Dermis microvascular lymphatic vessel endothelial cell (primary cell): Measurements from ENCODE around the gene C1orf141. TPM values are rescaled to one million over a fixed set of nuclear protein-coding genes. Genes with fewer than 3 reads are reported as not detected.
"Not testable (repeated sequence)": the region's sequence is repeated elsewhere in the genome, so short reads cannot be mapped to it uniquely, and the experiment has no call there.

Experiments used
- DNase-seq, 2 donors: peaks; one replicate each; pipeline versions ENCODE4 v3.0.0 to v3.0.0-alpha.2; 2010; ENCODE audit warnings: low read depth in 2 of 2
- total RNA-seq: library from RNA; depleted of rRNA; stranded (reverse); fragments of >200 nt; gene quantifications from 2 replicates; pipeline ENCODE4 v1.2.1, GENCODE V29; 2014

C1orf141 gene
- total RNA-seq = not detected in 2 replicates

DNA sequence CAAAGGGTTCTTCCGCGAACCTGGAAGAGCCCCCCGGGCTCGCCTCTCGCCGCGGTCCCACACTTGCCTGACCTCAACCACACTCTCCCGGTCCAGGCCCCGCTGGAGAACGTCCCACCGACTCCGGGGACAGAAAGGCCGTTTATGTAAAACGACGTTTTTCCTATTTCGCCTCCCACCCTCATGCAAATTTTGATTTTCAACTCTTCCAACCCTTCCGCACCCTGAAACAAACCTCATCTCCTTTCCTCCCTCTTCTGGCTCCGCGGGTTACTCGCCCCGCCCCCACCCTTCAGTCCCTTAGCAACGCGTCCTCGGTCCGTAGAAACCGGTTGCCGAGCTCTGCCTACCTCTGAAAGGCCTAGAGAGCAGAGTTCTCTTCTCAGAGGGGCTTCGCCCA lies at the start of gene C1orf141:
C1orf141 (minus strand) TSS at position 276 of the 400 bp plus-strand sequence. CDS start 7,730 bp downstream, outside the sequence.
- no peak for DNase-seq

DNA sequence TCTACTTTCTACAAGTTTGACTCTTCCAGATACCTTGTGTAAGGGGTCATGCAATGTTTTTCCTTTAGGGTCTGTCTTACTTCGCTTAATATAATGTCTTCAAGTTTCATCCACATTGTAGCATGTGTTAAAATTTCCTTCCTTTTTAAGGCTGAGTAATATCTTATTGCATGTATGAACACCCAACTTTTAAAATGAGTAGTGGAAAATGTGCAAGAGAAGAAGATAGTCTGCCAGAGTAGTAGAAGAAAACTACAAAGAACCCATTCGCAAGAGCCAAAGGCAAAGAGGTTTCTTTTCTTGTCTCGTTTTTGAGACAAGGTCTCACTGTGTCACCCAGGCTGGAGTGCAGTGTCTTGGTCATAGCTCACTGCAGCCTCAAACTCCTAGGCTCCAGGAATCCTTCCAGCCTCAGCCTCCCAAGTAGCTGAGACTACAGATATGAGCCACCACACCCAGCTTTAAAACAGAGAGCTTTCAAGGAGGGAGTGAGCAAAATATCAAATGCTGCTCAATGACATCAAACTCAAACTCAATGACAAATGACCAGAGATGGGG lies 40.8 kb upstream of the C1orf141 start:
- DNase-seq = no peak

DNA sequence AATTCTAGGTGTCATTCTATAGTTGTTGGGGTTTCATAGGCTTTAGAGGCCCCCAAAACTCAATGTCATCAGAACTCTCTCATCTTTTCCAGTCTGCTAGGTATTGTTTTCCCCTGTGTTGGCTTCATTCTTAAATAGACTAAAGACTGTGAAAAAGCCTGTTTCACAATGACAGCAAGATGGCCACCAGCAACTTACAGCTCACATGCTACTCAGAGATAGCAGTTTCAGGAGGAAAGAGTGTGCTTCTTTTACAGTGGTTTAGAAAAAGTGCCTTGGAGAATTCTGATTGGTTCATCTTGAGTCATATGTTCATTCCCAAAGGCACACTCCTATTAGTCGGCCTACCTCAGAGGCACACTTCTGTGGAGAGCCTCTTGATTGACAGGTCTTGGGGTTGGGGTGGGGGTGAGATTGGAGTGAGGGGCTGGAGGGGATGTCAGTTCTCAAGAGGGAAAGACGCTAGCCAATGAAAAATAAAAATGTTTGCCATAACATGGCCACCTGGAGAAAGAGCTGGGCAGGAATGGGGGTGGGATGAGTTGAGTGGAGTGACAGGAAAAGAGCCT lies 40.0 kb upstream of the C1orf141 start:
- DNase-seq = no peak

DNA sequence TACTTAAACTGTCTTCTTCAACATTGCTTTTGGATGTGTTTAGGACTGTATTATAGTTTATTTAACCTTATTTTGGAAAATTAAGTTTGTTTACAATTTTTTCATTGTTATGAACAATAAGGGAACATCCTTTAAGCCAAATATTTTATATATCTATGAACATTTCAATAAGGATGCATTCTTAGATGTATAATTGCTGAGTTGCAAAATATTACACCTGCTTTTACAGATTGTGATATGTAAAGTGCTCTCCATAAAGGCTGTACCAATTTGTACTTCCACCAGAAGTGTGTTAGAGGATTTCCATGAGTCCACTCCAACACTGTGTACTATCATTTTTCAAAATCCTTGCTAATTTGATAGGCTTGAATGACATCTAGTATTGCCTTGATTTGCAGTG lies 39.2 kb upstream of the C1orf141 start:
- no peak for DNase-seq

DNA sequence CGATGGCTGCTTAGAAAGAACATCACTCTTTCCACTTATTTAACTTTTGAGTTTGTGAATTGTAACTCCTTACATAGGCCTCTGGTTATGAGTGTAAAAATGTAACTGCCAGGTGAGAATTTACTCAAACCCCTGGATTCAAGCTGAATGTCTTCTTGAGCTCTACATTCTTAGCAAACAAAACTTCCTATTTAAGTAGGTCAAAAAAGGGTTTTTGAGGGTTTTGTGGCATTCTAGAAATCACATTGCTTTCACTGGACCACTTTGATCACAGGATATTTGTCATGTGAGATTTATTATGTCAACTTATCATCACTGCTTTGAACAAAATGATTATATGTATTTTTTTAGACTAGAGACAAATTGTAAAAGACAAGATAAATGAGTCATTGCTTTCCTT lies 37.2 kb upstream of the C1orf141 start:
- no peak for DNase-seq

DNA sequence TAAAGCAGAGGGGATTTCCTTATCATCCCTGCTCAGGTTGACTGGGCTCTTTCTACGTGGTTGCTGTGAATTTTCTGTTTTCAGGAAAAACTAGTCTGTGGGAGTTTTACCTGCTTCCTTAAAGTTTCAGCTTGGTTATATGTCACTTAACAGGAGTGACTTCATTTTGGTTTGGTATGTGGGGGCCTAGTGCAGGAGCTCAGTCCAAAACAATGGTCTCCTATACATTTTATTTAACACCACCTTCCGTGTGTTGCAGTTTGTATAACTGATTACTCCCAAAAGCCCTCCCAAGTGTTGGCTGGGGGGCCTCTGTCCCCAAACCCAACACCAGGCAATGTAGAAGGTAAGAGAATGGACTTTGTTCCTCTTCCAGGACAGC lies 36.8 kb upstream of the C1orf141 start:
- DNase-seq = no peak

DNA sequence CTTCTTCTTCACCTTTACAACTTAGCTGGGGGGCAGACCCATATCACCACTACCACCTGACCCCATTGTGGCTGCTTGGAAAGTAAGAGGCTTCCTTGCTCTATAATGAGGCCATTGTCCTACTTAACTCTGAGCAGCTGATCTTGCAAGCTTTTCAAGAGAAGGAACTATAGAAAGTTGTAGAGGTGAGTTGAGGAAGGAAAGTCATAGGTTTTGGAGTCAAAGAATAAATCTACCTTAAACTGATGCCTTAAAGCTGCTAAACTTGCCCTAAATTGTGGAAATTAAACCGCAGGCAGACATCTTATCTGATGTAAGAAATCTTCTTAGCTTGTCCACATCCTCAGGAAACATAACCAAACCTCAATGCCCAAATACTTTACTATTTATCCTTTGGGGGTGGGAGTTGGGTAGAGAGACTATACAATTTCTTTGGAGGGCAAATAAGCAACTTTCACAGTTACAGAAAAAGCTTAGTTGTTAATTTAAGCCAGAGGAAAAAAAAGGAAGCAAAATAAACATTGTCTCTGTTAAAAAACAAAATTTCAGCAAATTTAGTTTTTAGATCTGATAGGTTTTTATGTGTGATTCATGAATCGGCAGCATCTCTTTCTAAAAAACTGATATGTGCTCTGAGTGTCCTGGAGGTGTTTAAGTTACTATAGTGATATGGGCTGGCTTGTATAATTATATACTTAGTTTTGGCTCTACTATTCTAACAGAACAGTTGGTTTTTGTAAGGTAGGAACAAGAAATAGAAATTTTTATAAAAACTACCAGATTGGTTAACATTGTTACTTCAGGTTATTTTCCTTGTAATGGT lies 36.2 kb upstream of the C1orf141 start:
- DNase-seq = no peak

DNA sequence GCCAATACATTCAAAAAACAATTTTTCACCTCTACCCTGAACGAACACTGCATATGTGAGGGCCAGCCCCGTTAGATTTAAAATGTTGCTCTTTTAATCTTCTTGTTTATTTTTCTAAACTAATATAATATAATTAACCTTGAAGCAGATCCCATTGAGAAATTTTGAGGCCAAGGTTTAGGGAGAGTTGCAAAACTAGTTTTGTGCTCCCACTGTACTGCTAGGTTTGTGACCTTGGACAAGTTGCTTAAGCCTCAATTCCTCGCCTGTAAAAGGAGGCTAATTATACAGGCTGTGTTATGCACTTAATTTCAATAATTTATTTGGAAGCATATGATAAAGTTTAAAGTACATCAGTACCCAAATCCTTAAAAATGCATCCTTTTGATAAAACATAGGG lies 35.2 kb upstream of the C1orf141 start:
- no peak for DNase-seq

DNA sequence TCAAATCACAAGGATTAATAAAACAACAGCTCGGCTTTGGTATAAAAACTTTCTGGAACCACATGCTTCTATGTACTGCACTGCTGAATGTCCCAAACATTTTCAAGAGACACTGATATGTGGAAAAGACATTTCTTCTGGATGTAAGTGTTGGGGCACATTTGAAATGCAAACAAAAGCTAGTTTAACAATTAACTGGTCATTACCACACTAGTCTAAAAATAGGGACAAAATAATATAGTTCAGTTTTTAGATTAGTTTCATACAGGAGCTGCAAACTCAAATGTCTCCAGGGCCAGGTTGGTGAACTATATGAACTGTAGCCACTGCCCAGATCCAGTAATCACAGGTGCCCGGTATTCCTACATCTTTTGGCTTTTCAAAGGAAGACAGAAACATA lies 34.7 kb upstream of the C1orf141 start:
- no peak for DNase-seq

DNA sequence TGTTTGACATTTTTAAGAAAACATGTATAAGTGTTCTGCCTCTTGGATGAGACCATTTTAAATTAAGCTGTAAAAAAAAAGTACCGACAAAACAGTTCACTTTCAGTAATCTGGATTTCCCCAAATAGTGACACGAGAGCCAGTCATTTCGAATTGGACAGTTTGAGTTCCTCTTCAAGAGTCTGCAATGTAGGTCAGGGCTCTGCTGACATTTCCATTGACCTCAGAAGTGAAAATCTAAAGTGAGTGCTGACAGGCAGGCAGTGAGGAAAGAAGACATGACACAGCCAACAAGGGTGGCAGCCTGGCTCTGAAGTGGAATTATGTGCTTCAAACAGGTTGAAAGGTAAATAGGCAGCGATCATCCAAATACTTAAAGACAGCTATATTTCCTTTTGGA lies 31.4 kb upstream of the C1orf141 start, which contains the start of gene IL23R:
IL23R (plus strand) TSS at position 259 of the 400 bp plus-strand sequence. CDS start 1,667 bp downstream, outside the sequence.
- no peak for DNase-seq

DNA sequence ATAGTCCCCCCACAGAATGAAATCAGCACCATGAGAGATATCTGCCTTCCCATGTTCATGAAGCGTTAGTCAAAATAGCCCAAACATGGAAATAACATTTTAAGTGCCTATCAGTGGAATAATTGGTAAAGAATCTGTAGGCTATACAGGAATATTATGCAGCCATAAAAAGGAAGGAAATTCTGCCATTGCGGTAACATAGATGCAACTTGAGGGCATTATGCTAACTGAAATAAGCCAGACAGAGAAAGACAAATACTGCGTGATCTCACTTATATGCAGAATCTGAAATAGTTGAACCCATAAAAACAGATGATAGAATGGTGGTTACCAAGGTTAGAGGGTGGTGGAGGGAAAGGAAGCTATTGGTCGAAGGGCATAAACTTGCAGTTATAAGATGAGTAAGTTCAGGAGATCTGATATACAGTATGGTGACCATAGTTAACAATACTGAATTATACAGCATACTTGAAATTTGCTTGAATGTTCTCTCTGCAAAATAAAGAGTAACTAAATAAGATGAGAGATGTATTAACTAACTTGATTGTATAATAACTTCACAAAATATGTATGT lies 30.8 kb upstream of the C1orf141 start:
- no peak for DNase-seq

DNA sequence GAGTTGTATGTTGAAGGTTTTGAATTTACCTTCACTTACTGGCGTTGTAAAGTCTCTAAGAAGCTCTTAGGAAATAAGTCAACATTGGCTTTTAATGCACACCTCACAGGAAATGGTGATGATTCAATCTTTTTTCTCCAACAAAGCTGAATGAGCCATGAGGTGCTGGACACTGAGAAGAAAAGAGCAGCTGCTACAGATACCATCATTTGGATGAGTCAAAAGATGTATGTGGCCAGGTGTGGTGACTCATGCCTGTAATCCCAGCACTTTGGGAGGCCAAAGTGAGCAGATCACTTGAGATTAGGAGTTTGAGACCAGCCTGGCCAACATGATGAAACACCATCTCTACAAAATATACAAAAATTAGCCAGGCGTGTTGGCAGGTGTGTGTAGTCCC lies 28.2 kb upstream of the C1orf141 start:
- peak in 1 of 2 donors; percentile 8 for DNase-seq

DNA sequence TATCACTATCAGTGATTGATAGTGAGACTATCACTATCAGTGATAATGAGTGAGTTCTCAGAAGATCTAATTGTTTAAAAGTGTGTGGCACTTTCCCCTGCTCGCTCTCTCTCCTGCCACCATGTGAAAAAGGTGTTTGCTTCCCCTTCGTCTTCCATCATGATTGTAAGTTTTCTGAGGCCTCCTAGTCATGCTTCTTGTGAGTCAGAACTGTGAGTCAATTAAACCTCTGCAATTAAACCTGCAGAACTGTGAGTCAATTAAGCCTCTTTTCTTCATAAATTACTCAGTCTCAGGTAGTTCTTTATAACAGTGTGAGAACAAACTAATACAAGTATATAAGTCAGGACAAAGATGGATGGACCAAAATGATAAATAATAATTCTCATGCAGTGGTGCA lies 24.5 kb upstream of the C1orf141 start:
- no peak for DNase-seq

DNA sequence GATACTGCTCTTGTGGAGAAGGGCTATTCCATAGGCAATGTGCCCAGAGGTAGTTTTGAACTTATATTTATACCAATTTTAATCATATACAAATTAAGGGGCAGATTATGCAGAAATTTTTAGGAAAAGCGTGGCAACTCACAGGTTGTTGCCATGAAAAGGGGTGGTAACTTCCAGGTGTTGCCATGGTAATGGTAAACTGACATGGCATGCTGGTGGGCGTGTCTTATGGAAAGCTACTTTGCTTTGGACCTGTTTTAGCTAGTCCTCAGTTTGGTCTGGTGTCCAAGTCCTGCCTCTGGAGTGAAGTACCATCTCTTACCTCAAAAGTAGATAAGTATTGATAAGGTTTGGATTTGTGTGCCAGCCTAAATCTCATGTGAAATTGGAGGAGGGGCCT lies 23.6 kb upstream of the C1orf141 start:
- no peak for DNase-seq

DNA sequence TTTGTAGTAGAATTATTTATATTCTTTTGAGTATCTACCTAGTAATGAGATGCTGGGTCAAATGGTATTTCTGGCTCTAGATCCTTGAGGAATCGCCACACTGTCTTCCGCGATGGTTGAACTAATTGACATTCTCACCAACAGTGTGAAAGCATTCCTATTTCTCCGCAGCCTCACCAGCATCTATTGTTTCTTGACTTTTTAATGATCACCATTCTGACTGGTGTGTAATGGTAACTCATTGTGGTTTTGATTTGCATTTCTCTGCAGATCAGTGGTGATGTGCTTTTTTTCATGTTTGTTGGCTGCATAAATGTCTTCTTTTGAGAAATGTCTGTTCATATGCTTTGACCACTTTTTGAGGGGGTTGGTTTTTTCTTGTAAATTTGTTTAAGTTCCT lies 16.2 kb upstream of the C1orf141 start:
- no peak for DNase-seq

DNA sequence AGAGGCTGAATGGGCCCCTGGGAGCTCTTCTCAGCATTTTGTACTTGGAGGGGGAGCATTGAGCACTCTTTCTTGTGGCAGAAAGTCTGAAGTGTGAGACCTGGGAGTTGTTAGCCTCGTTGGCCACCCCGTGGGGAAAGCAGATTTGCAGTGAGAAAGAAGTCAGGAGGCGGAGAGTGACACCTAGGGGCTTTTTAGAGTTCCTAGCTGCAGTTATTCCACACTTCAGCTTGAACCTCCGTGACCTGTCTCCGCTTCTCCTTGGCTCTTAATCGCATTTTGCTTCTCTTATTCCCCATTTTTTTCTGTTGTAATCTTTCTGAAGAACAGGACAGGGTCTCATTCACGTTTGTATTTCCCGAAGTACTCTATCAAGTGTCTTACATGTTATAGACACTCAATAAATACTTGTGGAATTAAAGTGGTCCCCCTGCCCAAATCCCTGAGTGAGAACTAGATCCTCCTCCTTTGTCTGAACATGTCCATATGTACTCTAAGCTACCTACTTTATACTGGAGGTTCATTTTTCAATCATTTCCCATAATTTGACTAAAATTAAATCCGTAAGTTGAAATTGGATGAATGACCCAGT lies 14.5 kb upstream of the C1orf141 start:
- peak; percentile 54 to 78 for DNase-seq

DNA sequence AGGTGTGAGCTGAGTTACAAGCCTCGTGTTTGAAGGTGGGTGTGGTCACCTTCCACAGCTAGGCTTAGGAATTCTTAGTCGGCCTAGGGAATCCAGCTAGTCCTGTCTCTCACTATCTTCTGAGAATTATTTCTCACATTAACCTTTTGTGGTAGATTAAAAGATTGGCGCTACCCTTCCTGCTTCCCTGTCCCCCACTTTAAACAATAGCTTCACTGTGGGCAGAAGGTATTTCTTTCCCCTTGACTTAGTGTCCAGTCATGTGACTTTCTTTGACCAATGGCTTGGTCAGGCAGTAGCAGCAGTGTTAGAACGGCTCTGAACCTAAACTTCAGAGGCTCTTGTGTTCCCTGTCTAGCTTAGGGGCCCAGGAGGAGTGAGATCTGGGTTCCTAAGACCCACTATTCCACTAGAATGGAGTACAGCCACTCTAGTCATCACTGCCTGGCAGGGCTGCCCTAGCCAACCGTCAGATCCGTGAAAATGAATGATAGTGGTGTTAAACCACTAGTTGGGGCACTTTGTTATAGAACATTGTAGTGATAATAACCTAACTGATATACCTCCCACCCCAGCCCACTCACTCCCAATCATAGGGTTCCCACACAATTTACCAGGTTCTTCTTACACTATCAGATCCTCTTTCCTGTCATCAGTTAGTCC lies 13.9 kb upstream of the C1orf141 start:
- DNase-seq = no peak

DNA sequence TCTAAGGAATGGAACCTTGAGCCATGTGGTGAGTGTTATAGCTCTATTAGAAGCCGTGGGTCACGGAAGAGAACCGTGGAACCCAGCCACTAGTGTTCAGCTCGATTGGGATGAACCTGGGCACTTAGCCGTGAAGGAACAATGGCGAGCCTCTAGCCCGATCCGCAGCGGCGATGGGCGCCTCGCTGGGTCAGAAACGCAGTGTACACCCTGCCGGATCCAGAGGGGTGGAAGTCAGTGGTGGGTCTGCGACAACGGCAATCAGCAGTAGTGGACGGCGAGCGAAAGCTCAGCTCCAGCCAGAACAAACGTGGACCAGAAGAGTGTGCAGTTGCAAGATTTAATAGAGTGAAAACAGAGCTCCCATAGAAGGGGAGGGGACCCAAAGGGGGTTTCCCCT lies 13.2 kb upstream of the C1orf141 start:
- DNase-seq = not testable (repeated sequence)

DNA sequence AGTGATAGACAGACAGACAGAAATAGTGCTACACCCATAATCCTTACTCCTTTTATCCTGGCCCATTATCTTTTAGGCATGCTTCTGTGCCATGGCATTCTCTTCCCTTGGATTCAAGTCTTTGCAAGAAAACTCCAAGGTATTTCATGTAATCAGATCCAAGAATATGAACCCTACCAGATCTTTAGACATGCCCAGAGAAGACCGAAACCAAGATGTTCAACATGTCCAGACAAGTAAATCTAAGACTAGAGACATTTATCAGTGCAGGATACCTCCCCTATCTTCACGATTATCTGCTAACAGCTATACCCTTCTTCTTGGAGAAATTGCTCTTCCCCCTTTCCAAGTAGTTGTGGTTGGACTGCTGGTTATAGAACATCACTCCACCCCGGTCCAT lies 11.8 kb upstream of the C1orf141 start:
- no peak for DNase-seq

DNA sequence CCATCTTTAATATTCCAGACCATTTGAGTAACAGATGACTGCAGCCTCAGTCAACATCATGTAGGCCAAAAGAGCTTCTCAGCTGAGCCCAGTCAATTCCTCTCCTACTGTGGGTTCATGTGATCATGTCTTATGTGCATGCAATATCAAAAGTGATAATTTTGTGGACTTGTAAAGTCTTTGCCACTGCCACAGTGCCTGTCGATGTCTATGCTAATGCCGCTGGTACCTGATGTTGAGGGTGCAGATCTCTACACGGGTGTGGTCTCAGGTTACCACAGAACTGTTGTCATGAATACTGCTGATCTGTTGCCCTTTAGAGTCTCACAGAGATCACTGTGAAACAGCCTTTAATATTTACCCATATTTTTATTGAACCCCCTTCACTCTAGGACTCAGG lies 11.3 kb upstream of the C1orf141 start:
- no peak for DNase-seq

DNA sequence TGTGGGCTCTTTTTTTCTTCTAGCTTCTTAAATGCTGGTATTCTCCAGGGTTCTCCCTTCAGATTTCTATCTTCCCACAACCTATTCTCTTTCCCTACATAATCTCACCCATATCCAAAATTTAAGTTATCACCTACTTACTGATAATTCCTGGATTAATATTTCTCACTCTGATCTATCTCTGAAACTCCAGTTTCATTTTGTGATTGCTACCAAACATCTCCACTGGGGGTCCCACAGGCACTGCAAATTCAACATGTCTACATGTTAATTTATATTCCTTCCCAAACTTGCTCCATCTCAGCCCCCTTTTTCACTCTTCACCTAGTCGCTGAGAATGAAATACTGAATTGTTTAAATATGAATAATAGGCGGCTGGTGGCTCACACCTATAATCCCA lies 9.9 kb upstream of the C1orf141 start:
- DNase-seq = no peak

DNA sequence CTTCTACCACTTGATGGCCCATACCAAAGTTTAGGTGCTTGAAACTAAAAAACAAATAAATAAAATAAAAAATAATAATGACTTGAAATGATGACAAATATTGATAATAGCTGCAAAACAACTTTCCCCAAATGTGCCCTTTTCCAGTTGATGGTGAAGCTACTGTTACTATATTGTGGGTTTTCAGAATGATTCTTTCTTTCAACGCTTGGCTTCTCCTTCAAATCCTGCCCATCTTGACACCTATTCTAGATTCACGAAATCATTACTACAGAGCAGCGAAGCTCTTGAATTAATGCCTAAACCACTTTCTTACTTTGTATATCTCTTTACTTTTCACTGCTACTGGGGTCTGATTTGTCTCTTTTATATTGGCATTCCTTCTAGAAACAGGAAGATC lies 9.2 kb upstream of the C1orf141 start:
- DNase-seq = no peak
